GM18907 (cell line): Measurements from ENCODE around the gene AGPS.
"Not testable (repeated sequence)": the region's sequence is repeated elsewhere in the genome, so short reads cannot be mapped to it uniquely, and the experiment has no call there.

ENCODE experiments used
- ATAC-seq: cut with Tn5 transposase; IDR thresholded peaks from one replicate; pipeline ENCODE4 v1.9.1; 2021; ENCODE audit warnings: mild to moderate bottlenecking, moderate library complexity; ENCODE audit not compliant: unreplicated experiment

The AGPS gene

GRCh38 chr2:177392373-177393202, at the start of gene AGPS:
Gene AGPS, plus strand, starts transcription at chr2:177392773. Its CDS starts 17 bp downstream, at chr2:177392790.
- peak; percentile 86 for ATAC-seq

- no peak for ATAC-seq
These were observed 48.8 kb upstream of the AGPS start for GRCh38 chr2:177343773-177344172.

- ATAC-seq: no peak
These were observed 48.3 kb upstream of the AGPS start for GRCh38 chr2:177344316-177344715.

GRCh38 chr2:177346192-177346591, 46.4 kb upstream of the AGPS start:
- no peak for ATAC-seq

DNA sequence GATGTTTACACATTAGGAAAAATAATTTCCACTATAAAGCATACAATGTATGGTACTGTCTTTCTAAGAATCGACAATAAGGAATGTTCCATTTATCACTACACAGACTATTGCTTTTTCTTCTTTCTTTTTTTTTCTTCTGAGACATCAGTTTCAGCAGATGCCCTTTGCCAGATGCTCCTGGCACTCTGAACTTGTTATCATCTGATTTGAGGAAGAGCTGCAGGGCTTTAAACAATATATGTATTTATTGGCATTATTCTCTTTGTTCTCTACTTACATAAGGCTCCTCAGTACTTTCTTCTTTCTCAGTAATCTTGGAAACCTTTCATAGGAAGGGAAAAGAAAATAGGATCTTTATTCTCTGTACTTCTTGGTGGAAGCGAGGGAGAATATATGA, 45.0 kb upstream of the AGPS start:
- no peak for ATAC-seq

- no peak for ATAC-seq
These were observed 44.4 kb upstream of the AGPS start for GRCh38 chr2:177348118-177348654.

DNA sequence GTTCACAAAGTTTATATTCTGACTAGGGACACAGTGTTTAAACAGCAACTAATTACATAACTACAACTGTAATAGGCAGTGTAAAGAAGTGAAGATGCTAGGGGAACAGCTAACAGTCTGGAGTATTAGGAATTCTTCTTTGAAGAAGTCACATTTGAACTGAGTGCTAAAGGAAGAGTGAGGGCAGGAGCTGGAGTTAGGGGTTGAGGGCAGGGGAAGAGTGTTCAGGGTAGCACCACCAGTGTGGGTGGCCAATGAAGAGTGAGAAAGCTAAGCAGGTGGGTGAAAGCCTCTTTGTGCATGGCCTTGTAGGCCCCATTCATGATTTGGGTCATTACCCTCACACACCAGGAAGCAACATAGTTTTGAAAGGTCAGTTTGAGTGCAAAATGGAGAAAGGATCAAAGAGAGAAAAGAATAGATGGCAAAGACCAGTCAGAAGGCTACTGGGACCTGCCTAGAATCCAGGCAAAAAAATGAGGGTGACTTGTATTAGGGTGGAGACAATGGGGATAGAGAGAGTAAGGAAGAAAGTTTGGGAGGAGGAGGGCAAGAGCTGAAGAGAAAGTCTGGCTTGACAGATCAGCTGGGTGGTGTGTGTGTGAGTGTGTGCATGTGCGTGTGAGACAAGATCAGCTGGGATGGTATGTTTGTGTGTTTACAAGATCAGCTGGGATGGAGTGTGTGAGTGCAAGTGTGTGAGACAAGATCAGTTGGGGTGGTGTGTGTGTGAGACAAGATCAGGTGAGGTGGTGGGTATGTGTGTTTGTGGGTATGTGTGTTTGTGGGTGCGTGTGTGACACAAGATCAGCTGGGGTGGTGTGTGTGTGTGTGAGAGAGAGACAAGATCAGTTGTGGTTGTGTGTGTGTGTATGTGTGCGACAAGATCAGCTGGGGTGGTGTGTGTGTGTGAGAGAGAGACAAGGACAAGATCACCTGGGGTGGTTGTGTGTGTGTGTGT, 43.6 kb upstream of the AGPS start:
- no peak for ATAC-seq

GRCh38 chr2:177350624-177351023, 41.9 kb upstream of the AGPS start:
- not testable (repeated sequence) for ATAC-seq

DNA sequence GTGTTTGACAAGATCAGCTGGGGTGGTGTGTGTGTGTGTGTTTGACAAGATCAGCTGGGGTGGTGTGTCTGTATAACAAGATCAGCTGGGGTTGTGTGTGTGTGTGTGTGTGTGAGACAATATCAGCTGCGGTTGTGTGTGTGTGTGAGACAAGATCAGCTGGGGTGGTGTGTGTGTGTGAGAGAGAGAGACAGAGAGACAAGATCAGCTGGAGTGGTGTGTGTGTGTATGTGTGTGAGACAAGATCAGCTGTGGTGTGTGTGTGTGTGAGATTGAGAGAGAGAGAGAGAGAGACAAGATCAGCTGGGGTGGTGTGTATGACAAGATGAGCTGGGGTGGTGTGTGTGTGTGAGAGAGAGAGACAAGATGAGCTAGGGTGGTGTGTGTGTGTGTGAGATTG, 41.5 kb upstream of the AGPS start:
- not testable (repeated sequence) for ATAC-seq

GRCh38 chr2:177352441-177353186, 40.0 kb upstream of the AGPS start:
- no peak for ATAC-seq

DNA sequence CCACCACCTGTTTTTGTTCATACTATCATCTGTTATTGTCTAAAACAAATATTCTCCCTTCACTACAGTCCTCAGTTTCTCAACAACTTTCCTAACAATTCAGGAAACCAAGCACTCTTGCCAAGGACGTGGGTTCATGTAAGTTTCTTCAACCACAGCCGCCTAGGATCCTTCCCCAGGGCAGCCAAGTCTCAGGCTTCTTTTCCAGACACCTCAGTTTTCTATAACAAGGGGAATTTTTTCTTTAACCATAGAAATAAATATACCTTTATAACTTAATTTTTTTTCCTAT, 39.4 kb upstream of the AGPS start:
- no peak for ATAC-seq

- not testable (repeated sequence) for ATAC-seq
These were observed 38.0 kb upstream of the AGPS start for GRCh38 chr2:177354541-177354940.

DNA sequence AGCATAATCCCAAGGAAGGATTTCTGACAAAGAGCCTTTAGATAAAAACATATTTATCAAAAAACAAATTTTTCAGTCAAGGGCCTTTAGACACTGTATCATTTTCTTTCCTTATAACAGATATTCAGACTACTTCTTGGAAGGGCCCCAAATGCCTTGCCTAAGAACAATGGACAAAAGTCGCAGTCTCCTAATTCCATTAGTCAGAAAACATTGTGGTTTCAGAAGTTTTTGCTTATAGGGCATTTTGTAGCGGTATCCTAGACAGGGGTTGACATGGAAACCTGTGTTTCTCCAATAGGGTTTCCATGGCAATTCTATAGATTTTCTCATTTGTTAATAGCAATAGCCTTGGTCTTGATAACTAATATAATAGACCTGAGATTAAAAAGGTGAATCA, 36.7 kb upstream of the AGPS start:
- ATAC-seq: no peak

DNA sequence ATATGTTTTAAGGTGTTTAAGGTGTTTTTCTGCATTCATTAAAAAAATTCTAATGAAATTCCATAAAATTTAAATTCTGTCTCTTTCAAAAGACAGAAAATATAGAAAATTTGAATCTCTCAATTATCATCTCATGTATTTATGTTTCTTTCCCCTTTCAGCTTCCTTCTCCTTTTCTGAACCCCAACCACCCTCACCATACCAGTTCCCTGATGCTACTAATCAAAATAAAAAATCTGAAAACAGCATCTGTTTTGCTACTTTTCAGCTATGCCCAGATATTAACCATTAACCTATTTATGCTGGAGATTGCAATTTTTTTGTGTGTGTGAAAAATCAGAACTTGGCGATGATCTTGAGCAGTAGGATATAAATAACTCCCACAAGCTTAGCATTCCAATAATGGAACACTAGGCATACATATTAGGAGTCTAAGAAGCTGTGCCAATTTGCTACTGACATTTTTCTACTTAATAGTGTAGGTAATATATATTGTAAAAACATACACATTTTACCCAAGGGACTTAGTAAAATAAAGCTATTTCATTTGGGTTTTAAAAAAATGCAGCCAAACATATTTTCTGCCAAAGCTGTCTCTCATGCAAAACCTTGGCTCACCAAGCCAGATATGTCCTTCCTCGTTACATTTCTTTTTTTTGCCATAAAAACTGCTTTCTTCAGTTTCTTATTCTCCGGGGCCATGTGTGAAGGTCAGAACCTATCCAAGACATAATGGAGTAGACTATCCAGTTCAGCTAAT, 32.6 kb upstream of the AGPS start:
- ATAC-seq: no peak

DNA sequence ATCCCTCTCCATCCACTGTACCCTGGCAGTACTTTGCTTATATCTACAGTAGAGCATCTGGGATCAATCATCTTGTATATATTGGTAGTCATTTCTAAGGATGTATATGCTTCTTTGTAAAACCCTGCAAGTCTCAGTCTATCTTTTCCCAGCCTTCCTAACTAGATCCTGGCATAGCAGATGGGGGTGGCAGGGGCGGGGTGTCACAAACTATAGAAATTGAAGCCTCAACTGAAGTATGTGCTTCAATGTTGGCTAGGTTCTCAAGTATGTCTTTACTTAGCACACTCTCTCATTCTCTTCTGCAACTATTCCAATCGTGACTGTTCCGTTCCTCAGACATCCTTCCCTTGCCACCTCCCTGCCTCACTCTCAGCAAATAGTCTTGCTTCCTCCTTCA, 30.1 kb upstream of the AGPS start:
- ATAC-seq: no peak

- no peak for ATAC-seq
These were observed 29.2 kb upstream of the AGPS start for GRCh38 chr2:177363332-177363731.

DNA sequence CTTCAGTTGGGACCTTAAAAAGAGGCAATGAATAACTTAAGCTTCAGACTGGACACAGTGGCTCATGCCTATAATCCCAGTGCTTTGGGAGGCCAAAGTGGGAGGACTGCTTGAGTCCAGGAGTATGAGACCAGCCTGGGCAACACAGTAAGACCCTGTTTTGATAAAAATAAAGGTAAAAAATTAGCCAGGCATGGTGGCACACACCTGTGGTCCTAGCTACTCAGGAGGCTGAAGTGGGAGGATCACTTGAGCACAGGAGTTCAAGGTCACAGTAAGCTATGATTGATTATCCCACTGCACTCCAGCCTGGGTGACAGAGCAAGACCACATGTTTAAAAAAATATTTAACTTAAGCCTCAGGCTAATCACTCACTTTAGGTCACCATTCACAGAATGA, 26.8 kb upstream of the AGPS start:
- not testable (repeated sequence) for ATAC-seq

- ATAC-seq: not testable (repeated sequence)
These were observed 24.6 kb upstream of the AGPS start for GRCh38 chr2:177368023-177368422.

GRCh38 chr2:177379354-177379753, 13.2 kb upstream of the AGPS start:
- no peak for ATAC-seq

DNA sequence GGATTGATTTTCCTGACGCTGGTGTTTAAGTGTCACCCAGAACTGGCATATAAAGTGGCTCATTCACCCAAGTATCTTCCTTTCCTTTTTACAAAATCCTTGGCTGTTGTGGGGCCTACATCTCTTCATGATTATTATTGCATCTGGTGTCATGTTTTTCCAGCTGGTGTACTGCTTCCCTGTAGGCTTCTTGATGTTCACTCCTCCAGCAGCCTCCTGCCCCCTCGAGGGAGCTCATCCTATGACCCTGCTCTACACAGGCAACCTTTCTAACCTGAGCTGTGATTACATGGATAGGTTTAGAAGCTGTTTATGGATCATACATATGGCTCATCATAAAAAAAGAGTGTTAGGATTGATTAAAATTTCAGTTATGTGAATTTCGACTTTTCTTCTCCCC, 12.4 kb upstream of the AGPS start:
- ATAC-seq: no peak
